ENCODE measurements around the gene CCT3. TPM values are rescaled to one million over a fixed set of nuclear protein-coding genes. Genes with fewer than 3 reads are reported as not detected.

CCT3 gene
- total RNA-seq (ENCODE audit: low replicate concordance), result 209 and 301 TPM in 2 replicates
- long read RNA-seq, transcript CCT3-202 (6 exons, 1,063 nt), result minor isoform, 6 of 2,274 reads
- long read RNA-seq, transcript CCT3-201 (14 exons, 2,150 nt), result major isoform, 2,137 of 2,274 reads
- long read RNA-seq, transcript CCT3-204 (12 exons, 1,815 nt), result minor isoform, 22 of 2,274 reads
- long read RNA-seq, partial matches to known transcripts, result 38 of 2,274 reads
- long read RNA-seq, other reads (novel, unspliced or antisense), result 67 of 2,274 reads

- H3K9me3 Mint-ChIP-seq, result no peaks in the 10 kb centered on the region
- H3K4me1 Mint-ChIP-seq (ENCODE audit: unreplicated experiment), result peaks cover 24% of the 10 kb centered on the region
- no peaks in the 10 kb centered on the region for H3K27me3 Mint-ChIP-seq
- no peak for TF ChIP-seq CTCF (conservative IDR thresholded peaks at IDR 0.05)
- peak within 1 kb of the TSS; percentile 99 for H3K4me3 Mint-ChIP-seq
- DNase-seq (ENCODE audit: extremely low spot score, unreplicated experiment), result peak; percentile 99
- H3K27ac Mint-ChIP-seq, result peak within 1 kb of the TSS; percentile 95
- H3K36me3 Mint-ChIP-seq, result peaks cover 13% of the 10 kb centered on the region
These were observed at the start of gene CCT3, which contains the start of gene TSACC for GRCh38 chr1:156338180-156338976. Gene CCT3 (minus strand): TSS chr1:156338292. CDS start chr1:156338184, 108 bp downstream. Gene TSACC (plus strand): TSS chr1:156338526. CDS start chr1:156339758, 1,232 bp downstream.

- Mint-ChIP-seq H3K27ac (no peak overlapping the region), H3K9me3 (no peaks in the 10 kb centered on the region), H3K4me1 (ENCODE audit: unreplicated experiment) (peaks cover 4% of the 10 kb centered on the region), H3K27me3 (peaks cover 70% of the 10 kb centered on the region), H3K36me3 (no peaks in the 10 kb centered on the region), H3K4me3 (peak overlapping the region; percentile 41)
- DNase-seq (ENCODE audit: extremely low spot score, unreplicated experiment), result no peak
- TF ChIP-seq CTCF (conservative IDR thresholded peaks at IDR 0.05), result no peak
These were observed 49.7 kb upstream of the CCT3 start for GRCh38 chr1:156387870-156388173.

- peak overlapping the region; percentile 14 for H3K4me3 Mint-ChIP-seq
- peaks cover 4% of the 10 kb centered on the region for H3K4me1 Mint-ChIP-seq (ENCODE audit: unreplicated experiment)
- TF ChIP-seq CTCF (conservative IDR thresholded peaks at IDR 0.05), result no peak
- no peaks in the 10 kb centered on the region for H3K9me3 Mint-ChIP-seq
- H3K36me3 Mint-ChIP-seq, result no peaks in the 10 kb centered on the region
- DNase-seq (ENCODE audit: extremely low spot score, unreplicated experiment), result no peak
- H3K27me3 Mint-ChIP-seq, result peaks cover 70% of the 10 kb centered on the region
- no peak overlapping the region for H3K27ac Mint-ChIP-seq
These were observed 49.1 kb upstream of the CCT3 start for GRCh38 chr1:156386949-156387869.

GRCh38 chr1:156386134-156386901 is 48.2 kb upstream of the CCT3 start:
- TF ChIP-seq CTCF (conservative IDR thresholded peaks at IDR 0.05), result no peak
- Mint-ChIP-seq H3K9me3 (no peaks in the 10 kb centered on the region), H3K4me3 (no peak overlapping the region), H3K27ac (no peak overlapping the region), H3K4me1 (ENCODE audit: unreplicated experiment) (peaks cover 4% of the 10 kb centered on the region), H3K36me3 (no peaks in the 10 kb centered on the region), H3K27me3 (peaks cover 68% of the 10 kb centered on the region)
- no peak for DNase-seq (ENCODE audit: extremely low spot score, unreplicated experiment)

DNA sequence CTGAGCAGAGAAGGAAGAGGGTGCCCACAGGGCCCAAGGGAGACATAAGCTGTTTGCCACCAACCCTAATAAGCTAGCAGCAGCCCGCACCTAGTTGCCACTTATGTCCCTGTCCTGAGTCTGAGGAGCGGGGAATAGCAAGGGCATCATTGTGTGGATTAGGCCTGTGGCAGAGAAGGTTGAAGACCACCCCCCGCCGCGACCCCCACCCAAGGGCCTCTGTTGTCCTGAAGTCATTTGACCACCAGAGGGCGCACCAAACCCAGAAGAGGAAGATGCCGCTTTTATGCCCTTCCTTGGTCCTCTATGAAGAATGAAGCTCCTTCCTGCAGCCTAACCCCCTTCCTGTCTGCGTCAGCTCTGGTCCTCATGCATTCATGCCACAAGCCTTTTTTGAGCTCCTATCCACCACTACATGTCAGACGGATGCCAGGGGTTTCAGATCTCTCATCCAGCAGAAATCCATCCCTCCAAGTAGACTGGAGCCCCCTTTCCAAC is 47.5 kb upstream of the CCT3 start:
- H3K4me3 Mint-ChIP-seq, result peak overlapping the region; percentile 56
- H3K4me1 Mint-ChIP-seq (ENCODE audit: unreplicated experiment), result peaks cover 4% of the 10 kb centered on the region
- peaks cover 65% of the 10 kb centered on the region for H3K27me3 Mint-ChIP-seq
- no peak overlapping the region for H3K27ac Mint-ChIP-seq
- peak; percentile 91 for TF ChIP-seq CTCF (conservative IDR thresholded peaks at IDR 0.05)
- no peak for DNase-seq (ENCODE audit: extremely low spot score, unreplicated experiment)
- H3K36me3 Mint-ChIP-seq, result no peaks in the 10 kb centered on the region
- H3K9me3 Mint-ChIP-seq, result no peaks in the 10 kb centered on the region

Data from type B pancreatic cell (in vitro differentiated cells).